Activated CD4-positive, CD25-positive, alpha-beta regulatory T cell (primary cell): ENCODE measurements around the gene NCAPH2.

ENCODE experiments used
- DNase-seq, 4 experiments: peaks; one replicate each; lab custom pipeline; 2025; lab: John Stamatoyannopoulos, UW

The NCAPH2 gene

GRCh38 chr22:50574383-50574755 is 66.3 kb downstream of the NCAPH2 start:
- no peak for DNase-seq
